IPS DF 19.7 (cell line): ENCODE results near the gene ZNF385A.

Source experiments
- DNase-seq: peaks from one replicate; pipeline ENCODE4 v3.0.0-alpha.2; 2013; ENCODE audit warnings: low read depth, low spot score

ZNF385A gene

GRCh38 chr12:54416687-54417603 lies 32.4 kb upstream of the ZNF385A start:
- no peak for DNase-seq

- no peak for DNase-seq
Measured at GRCh38 chr12:54415221-54415929, 30.8 kb upstream of the ZNF385A start.

- DNase-seq = no peak
Measured at GRCh38 chr12:54413284-54414190, 29.0 kb upstream of the ZNF385A start.

GRCh38 chr12:54412786-54413185 lies 28.3 kb upstream of the ZNF385A start:
- DNase-seq = no peak

- no peak for DNase-seq
Measured at GRCh38 chr12:54412348-54412747, 27.8 kb upstream of the ZNF385A start.

- DNase-seq = no peak
Measured at GRCh38 chr12:54411391-54412241, 27.1 kb upstream of the ZNF385A start.

GRCh38 chr12:54409267-54409666 lies 24.7 kb upstream of the ZNF385A start:
- DNase-seq = no peak

GRCh38 chr12:54407183-54407905 lies 22.8 kb upstream of the ZNF385A start:
- no peak for DNase-seq

- no peak for DNase-seq
Measured at GRCh38 chr12:54405573-54405972, 21.0 kb upstream of the ZNF385A start.

GRCh38 chr12:54405106-54405505 lies 20.6 kb upstream of the ZNF385A start:
- DNase-seq = no peak

GRCh38 chr12:54404061-54405004 lies 19.8 kb upstream of the ZNF385A start:
- DNase-seq = no peak

- DNase-seq = no peak
Measured at GRCh38 chr12:54401119-54401518, 16.6 kb upstream of the ZNF385A start.

GRCh38 chr12:54398995-54399793 lies 14.7 kb upstream of the ZNF385A start:
- no peak for DNase-seq

GRCh38 chr12:54398218-54398617 lies 13.7 kb upstream of the ZNF385A start:
- no peak for DNase-seq

GRCh38 chr12:54397157-54397556 lies 12.6 kb upstream of the ZNF385A start:
- DNase-seq = no peak

- DNase-seq = no peak
Measured at GRCh38 chr12:54395545-54395944, 11.0 kb upstream of the ZNF385A start.

GRCh38 chr12:54394986-54395385 lies 10.5 kb upstream of the ZNF385A start:
- no peak for DNase-seq

- no peak for DNase-seq
Measured at GRCh38 chr12:54394281-54394719, 9.8 kb upstream of the ZNF385A start.
